OCI-LY1 (cell line): Measurements from ENCODE around the gene ADCYAP1R1.

Source experiments
- H2AFZ ChIP-seq: fragments of 200-600 bp; sonication (generic), shearing (Covaris generic); 2 replicates; pipeline ENCODE4 v1.6.0; 2014; ENCODE audit warnings: antibody characterized with exemption, mild to moderate bottlenecking, low read length
- H3F3A ChIP-seq: fragments of 200-600 bp; sonication (generic), shearing (Covaris generic); 2 replicates; pipeline ENCODE4 v1.6.0; 2014; ENCODE audit warnings: mild to moderate bottlenecking, antibody characterized with exemption, low read length, moderate library complexity; ENCODE audit not compliant: insufficient read depth
- H3K27ac ChIP-seq: fragments of 200-600 bp; sonication (generic); 2 replicates; pipeline ENCODE4 v1.5.1; 2014; ENCODE audit warnings: low read length, mixed run types, mild to moderate bottlenecking, low read depth; ENCODE audit not compliant: poor library complexity, severe bottlenecking
- H3K27me3 ChIP-seq: fragments of 200-600 bp; sonication (generic); 2 replicates; pipeline ENCODE4 v1.6.0; 2014; ENCODE audit warnings: antibody characterized with exemption, mild to moderate bottlenecking, low read length, moderate library complexity; ENCODE audit not compliant: insufficient read depth
- H3K36me3 ChIP-seq: fragments of 200-600 bp; sonication (generic); 2 replicates; pipeline ENCODE4 v1.6.1; 2014; ENCODE audit warnings: mild to moderate bottlenecking, antibody characterized with exemption, low read length, moderate library complexity, mixed read lengths; ENCODE audit not compliant: insufficient read depth
- H3K4me1 ChIP-seq: fragments of 200-600 bp; sonication (generic); 2 replicates; pipeline ENCODE4 v1.5.1; 2014; ENCODE audit warnings: mild to moderate bottlenecking, low read length, moderate library complexity; ENCODE audit not compliant: insufficient read depth, severe bottlenecking
- H3K4me2 ChIP-seq: fragments of 200-600 bp; sonication (generic), shearing (Covaris generic); 2 replicates; pipeline ENCODE4 v1.6.1; 2014; ENCODE audit warnings: low read length
- H3K4me3 ChIP-seq: fragments of 200-600 bp; sonication (generic); 2 replicates; pipeline ENCODE4 v1.5.1; 2014; ENCODE audit warnings: low read length, low read depth, mild to moderate bottlenecking, mixed read lengths; ENCODE audit not compliant: poor library complexity, severe bottlenecking
- H3K79me2 ChIP-seq: fragments of 200-600 bp; shearing (Covaris generic); 2 replicates; pipeline ENCODE4 v1.6.1; 2016; ENCODE audit warnings: mixed run types, low read length, mixed read lengths; ENCODE audit not compliant: insufficient read depth
- H3K9ac ChIP-seq: fragments of 200-600 bp; sonication (generic), shearing (Covaris generic); 2 replicates; pipeline ENCODE4 v1.6.1; 2014; ENCODE audit warnings: mild to moderate bottlenecking, low read length, mixed read lengths
- H3K9me2 ChIP-seq: fragments of 200-600 bp; sonication (generic), shearing (Covaris generic); 2 replicates; pipeline ENCODE4 v1.6.1; 2014; ENCODE audit warnings: low read depth, mild to moderate bottlenecking, low read length, mixed read lengths
- H3K9me3 ChIP-seq: fragments of 200-600 bp; shearing (Covaris generic); 2 replicates; pipeline ENCODE4 v1.6.1; 2014; ENCODE audit warnings: low read length, mixed read lengths
- H4K20me1 ChIP-seq: fragments of 200-600 bp; sonication (generic), shearing (Covaris generic); 2 replicates; pipeline ENCODE4 v1.6.0; 2016; ENCODE audit warnings: mild to moderate bottlenecking, low read length; ENCODE audit not compliant: insufficient read depth
- EZH2 ChIP-seq: fragments of 200-600 bp; sonication (generic), shearing (Covaris generic); IDR thresholded peaks from 2 replicates; pipeline ENCODE4 v1.8.0; 2017; ENCODE audit warnings: borderline replicate concordance, mixed run types, mild to moderate bottlenecking, antibody characterized with exemption, low read length, moderate library complexity, mixed read lengths
- TF ChIP-seq, protein P1 (sequence below): fragments of 200-600 bp; sonication (generic), shearing (Covaris generic); IDR thresholded peaks from 2 replicates; pipeline ENCODE4 v1.5.1; 2017; ENCODE audit warnings: mild to moderate bottlenecking, antibody characterized with exemption, low read length, moderate library complexity, mixed read lengths

ADCYAP1R1 gene

DNA sequence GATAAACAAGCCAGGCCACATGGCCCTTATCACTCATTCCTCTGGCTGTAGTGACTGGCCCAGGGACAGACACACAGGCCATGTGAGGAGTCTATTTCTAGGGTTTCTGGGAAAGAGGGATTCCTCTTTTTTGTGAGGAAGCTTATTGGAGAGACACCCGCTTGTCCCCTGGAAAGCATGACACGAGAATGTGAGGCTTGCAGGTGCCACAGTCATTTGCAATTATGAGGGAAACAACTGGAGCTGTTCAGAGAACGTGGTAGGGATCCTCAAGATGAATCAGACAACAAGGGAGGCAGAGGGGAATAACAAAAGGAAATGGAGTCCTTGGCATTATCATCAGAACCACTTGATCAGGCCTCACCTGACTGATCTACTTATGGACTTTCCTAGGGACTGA is 64.5 kb downstream of the ADCYAP1R1 start:
- Histone ChIP-seq H3K9me3 (no peaks in the 10 kb centered on the region), H3K4me2 (no peak overlapping the region), H3K27me3 (no peaks in the 10 kb centered on the region), H3K4me3 (no peak overlapping the region), H3K9me2 (no peaks in the 10 kb centered on the region), H3K9ac (no peak overlapping the region), H3K27ac (no peak overlapping the region), H3F3A (no peaks in the 10 kb centered on the region), H4K20me1 (no peaks in the 10 kb centered on the region), H3K79me2 (no peaks in the 10 kb centered on the region), H3K36me3 (no peaks in the 10 kb centered on the region), H3K4me1 (no peaks in the 10 kb centered on the region), H2AFZ (no peak overlapping the region)
- TF ChIP-seq, protein P1, sequence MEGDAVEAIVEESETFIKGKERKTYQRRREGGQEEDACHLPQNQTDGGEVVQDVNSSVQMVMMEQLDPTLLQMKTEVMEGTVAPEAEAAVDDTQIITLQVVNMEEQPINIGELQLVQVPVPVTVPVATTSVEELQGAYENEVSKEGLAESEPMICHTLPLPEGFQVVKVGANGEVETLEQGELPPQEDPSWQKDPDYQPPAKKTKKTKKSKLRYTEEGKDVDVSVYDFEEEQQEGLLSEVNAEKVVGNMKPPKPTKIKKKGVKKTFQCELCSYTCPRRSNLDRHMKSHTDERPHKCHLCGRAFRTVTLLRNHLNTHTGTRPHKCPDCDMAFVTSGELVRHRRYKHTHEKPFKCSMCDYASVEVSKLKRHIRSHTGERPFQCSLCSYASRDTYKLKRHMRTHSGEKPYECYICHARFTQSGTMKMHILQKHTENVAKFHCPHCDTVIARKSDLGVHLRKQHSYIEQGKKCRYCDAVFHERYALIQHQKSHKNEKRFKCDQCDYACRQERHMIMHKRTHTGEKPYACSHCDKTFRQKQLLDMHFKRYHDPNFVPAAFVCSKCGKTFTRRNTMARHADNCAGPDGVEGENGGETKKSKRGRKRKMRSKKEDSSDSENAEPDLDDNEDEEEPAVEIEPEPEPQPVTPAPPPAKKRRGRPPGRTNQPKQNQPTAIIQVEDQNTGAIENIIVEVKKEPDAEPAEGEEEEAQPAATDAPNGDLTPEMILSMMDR = no peak
- TF ChIP-seq EZH2 = no peak

DNA sequence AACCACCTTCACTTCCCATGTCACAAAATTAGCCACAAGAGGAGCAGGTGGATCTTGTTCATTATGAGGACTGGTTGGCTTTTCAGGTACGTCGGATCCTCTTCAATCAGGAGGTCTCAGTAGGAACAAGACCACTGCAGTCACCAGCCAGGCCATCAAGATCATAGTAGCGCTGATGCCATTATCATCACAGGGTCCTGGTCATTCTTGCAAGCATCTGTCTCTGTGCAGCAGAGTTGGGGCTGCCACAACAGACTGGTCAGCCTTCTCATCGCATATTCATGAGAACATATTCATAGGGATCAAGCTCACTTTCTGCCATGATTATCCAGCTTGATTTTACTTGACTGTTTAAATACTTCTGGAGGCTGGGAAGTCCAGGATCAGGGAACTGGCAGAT is 67.1 kb downstream of the ADCYAP1R1 start:
- H3K27ac ChIP-seq = no peak overlapping the region
- no peaks in the 10 kb centered on the region for H3K9me2 ChIP-seq
- H3K4me3 ChIP-seq = no peak overlapping the region
- no peaks in the 10 kb centered on the region for H3K27me3 ChIP-seq
- no peaks in the 10 kb centered on the region for H3K79me2 ChIP-seq
- TF ChIP-seq EZH2 = no peak
- TF ChIP-seq, protein P1 = no peak
- no peaks in the 10 kb centered on the region for H3F3A ChIP-seq
- no peak overlapping the region for H3K4me2 ChIP-seq
- H3K4me1 ChIP-seq = no peaks in the 10 kb centered on the region
- no peak overlapping the region for H2AFZ ChIP-seq
- H3K9me3 ChIP-seq = no peaks in the 10 kb centered on the region
- no peak overlapping the region for H3K9ac ChIP-seq
- no peaks in the 10 kb centered on the region for H3K36me3 ChIP-seq
- H4K20me1 ChIP-seq = no peaks in the 10 kb centered on the region

DNA sequence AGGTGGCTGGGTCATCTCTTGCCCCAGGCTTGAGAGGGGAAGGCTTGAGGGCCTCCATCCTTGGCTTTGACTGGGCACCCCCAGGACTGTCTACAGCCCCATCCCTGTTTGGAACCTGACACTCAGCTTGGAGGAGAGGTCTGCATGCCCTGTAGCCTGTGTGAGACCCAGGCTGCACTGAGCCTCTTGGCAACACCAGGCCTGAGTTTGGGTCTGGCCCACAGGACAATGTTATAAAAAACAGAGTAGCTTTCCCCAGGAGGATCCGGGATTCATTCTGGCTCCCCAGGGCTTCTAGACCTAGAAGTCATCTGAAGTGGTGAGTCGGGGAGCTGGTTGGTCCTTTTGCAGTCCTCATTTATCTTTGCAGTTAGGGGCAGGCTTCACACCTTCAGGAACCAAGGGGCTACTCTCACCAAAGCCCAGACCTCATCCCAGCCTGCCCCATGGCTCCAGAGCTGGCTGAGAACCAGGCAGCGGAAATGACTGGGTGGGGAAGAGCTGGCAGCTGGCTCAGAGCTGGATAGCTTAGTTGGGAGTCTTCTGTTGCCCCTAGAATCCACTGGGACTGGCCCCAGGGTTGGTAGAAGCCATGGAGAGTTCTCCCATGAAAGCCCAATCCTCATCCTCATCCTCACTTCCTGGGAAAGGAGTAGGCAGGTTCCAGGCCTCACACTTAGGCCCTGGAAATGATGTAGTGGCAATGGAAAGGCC is 68.8 kb downstream of the ADCYAP1R1 start:
- Histone ChIP-seq H3K4me2 (no peak overlapping the region), H3K27ac (no peak overlapping the region), H4K20me1 (no peaks in the 10 kb centered on the region), H3K79me2 (no peaks in the 10 kb centered on the region), H3F3A (no peaks in the 10 kb centered on the region), H3K36me3 (no peaks in the 10 kb centered on the region), H3K9me2 (no peaks in the 10 kb centered on the region), H3K9ac (no peak overlapping the region), H3K27me3 (no peaks in the 10 kb centered on the region), H3K9me3 (no peaks in the 10 kb centered on the region), H3K4me3 (no peak overlapping the region), H2AFZ (no peak overlapping the region), H3K4me1 (no peaks in the 10 kb centered on the region)
- TF ChIP-seq EZH2 = no peak
- TF ChIP-seq, protein P1 = no peak
